Testis (tissue), 3 donors: ENCODE data around the gene MYMX. TPM values are rescaled to one million over a fixed set of nuclear protein-coding genes. Genes with fewer than 3 reads are reported as not detected.
"Not testable (repeated sequence)": the region's sequence is repeated elsewhere in the genome, so short reads cannot be mapped to it uniquely, and the experiment has no call there.

ENCODE experiments used
- DNase-seq: peaks from one replicate; pipeline ENCODE4 v3.0.0-alpha.2; 2019
- H3K27ac ChIP-seq, 2 donors: fragments of 200-600 bp; sonication (generic); one replicate each; pipeline ENCODE4 v1.5.1; 2019
- H3K27me3 ChIP-seq: fragments of 200-600 bp; sonication (generic); one replicate; pipeline ENCODE4 v1.5.1; 2019
- H3K36me3 ChIP-seq: fragments of 200-600 bp; sonication (generic); one replicate; pipeline ENCODE4 v1.5.1; 2017; ENCODE audit warnings: low read depth; ENCODE audit errors: missing control alignments
- H3K4me1 ChIP-seq: fragments of 200-600 bp; sonication (generic); one replicate; pipeline ENCODE4 v1.5.1; 2019
- H3K4me3 ChIP-seq, 2 donors: fragments of 200-600 bp; sonication (generic); one replicate each; pipeline ENCODE4 v1.5.1; 2017 to 2019
- H3K9me3 ChIP-seq: fragments of 200-600 bp; sonication (generic); one replicate; pipeline ENCODE4 v1.5.1; 2017
- POLR2A ChIP-seq: fragments of 450-650 bp; IDR thresholded peaks from one replicate; pipeline ENCODE4 v1.6.1; 2017; ENCODE audit warnings: antibody characterized with exemption, mild to moderate bottlenecking, moderate library complexity
- WGBS, 2 donors: methylation state at CpG; one replicate each; pipeline ENCODE4 v1.1.5; 2018; 5-methylcytosine and 5-hydroxymethylcytosine counted together
- intact Hi-C: fragments of 100-400 bp; cut with DNase I; formaldehyde crosslinking; loops from one replicate; pipeline ENCODE4 v1.15.1; 2023; ENCODE audit warnings: low total_unique reads
- polyA plus RNA-seq: library from polyadenylated mRNA; stranded (reverse); fragments of 350-450 nt; fragmentation: Illumina TruSeq; extraction: RNeasy Lipid Tissue Mini Kit (QIAGEN cat#74804); gene quantifications from one replicate; pipeline ENCODE4 v1.2.3, GENCODE V29; 2014; ENCODE audit warnings: low read depth, low replicate concordance; ENCODE audit not compliant: insufficient read depth
- total RNA-seq, 2 donors: library from RNA; depleted of rRNA; stranded (reverse); fragments of >200 nt; gene quantifications; one replicate each; pipeline ENCODE4 v1.2.3, GENCODE V29; 2016
- TF ChIP-seq, protein P1 (sequence below), 3 experiments: fragments of 450-650 bp in 2 of 3; fragments of 200-600 bp in 1 of 3; sonication (generic) in 1 of 3; IDR thresholded peaks; one replicate each; pipeline ENCODE4 v1.5.1; 2016 to 2019; ENCODE audit warnings: antibody characterized with exemption in 3 of 3, mild to moderate bottlenecking in 2 of 3, moderate library complexity in 1 of 3

MYMX gene
- total and polyA plus RNA-seq, 3 donors from 2014 or later: 0.73 to 0.87 TPM; not detected in 1

DNA sequence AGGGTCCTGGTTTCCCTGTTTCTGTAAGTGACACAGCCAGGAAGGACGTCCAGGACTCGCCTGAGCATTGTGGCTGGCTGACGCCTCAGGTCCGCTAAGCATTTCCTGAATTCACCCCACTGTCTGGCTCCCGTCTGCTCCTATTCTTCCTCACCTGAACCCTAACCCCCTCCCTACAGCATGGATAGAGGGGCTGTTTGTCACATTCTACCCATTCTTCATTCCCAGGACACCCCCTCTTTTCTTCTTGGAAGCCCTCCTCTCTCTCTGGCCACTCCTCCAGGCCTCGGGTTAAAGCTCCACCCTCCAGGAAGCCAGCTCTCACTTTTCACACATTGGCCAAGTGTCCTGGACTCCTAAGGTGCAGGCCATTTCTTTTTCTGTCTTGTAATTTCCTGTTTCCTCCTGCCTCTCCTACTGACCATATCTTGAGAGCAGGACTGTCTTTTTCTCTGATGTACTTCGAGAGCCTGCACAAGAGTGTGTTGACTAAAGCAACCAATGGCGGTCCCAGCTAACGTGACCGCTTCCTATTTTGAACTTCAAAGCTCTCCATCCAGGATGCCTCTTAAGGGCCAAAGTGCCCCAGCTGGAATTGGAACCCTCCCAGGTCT lies 24.2 kb upstream of the MYMX start:
- Histone ChIP-seq H3K4me1 (no peaks in the 10 kb centered on the region), H3K27me3 (no peaks in the 10 kb centered on the region), H3K9me3 (no peaks in the 10 kb centered on the region), H3K36me3 (no peaks in the 10 kb centered on the region), H3K27ac (no peak overlapping the region), H3K4me3 (no peak overlapping the region)
- no peak for TF ChIP-seq POLR2A
- TF ChIP-seq, protein P1, sequence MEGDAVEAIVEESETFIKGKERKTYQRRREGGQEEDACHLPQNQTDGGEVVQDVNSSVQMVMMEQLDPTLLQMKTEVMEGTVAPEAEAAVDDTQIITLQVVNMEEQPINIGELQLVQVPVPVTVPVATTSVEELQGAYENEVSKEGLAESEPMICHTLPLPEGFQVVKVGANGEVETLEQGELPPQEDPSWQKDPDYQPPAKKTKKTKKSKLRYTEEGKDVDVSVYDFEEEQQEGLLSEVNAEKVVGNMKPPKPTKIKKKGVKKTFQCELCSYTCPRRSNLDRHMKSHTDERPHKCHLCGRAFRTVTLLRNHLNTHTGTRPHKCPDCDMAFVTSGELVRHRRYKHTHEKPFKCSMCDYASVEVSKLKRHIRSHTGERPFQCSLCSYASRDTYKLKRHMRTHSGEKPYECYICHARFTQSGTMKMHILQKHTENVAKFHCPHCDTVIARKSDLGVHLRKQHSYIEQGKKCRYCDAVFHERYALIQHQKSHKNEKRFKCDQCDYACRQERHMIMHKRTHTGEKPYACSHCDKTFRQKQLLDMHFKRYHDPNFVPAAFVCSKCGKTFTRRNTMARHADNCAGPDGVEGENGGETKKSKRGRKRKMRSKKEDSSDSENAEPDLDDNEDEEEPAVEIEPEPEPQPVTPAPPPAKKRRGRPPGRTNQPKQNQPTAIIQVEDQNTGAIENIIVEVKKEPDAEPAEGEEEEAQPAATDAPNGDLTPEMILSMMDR (IDR thresholded peaks at IDR 0.05): no peak
- no peak for DNase-seq
- WGBS, 2 donors: 66 to 75% methylated on average over 10 of the region's 10 CpGs
- intact Hi-C loops: no loop called here

DNA sequence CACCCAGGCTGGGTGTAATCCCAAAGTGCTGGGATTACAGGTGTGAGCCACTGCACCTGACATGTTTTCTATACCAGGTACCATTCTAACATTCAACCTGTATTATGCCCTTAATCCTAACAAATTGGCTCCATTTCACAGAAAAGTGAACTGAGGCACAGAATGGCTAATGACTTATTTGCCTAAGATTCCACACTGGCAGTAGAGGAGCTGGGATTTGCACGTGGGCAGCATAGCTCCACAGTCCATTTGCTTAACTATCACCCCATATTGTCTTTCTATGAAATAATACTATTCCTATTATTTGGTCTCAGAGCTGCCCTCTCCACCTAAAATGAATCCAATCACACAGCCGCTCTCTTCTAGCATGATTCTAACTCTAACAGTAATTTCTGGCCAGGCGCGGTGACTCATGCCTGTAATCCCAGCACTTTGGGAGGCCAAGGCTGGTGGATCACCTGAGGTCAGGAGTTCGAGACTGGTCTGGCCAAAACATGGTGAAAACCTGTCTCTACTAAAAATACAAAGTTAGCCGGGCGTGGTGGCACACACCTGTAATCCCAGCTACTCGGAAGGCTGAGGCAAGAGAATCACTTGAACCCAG lies 23.3 kb upstream of the MYMX start:
- Histone ChIP-seq H3K27me3 (no peaks in the 10 kb centered on the region), H3K4me3 (no peak overlapping the region), H3K27ac (no peak overlapping the region), H3K36me3 (no peaks in the 10 kb centered on the region), H3K9me3 (no peaks in the 10 kb centered on the region), H3K4me1 (no peaks in the 10 kb centered on the region)
- intact Hi-C loops: no loop called here
- 88 to 90% methylated on average over 8 of the region's 8 CpGs for WGBS, 2 donors
- TF ChIP-seq, protein P1 (IDR thresholded peaks at IDR 0.05): no peak
- no peak for TF ChIP-seq POLR2A
- DNase-seq: no peak

DNA sequence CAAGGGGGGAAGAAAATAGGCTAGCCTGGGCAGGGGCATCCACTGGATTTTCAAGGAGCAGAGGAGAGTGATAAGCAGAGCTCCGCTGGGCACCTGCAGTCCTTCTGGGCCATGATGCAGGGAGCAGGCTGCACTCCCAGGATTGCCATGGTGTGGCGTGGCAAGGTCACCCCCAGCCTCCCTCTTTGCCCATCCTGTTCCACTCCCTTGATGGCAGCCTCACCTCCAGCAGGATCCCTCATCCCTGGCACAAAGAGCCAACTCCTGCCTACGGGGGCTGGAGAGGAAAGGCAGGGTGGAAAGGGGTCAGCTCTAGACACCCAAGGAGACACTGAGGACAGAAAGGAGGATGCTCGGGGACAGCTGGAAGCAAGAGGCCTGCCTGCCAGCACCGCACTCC lies 22.4 kb upstream of the MYMX start:
- H3K9me3 ChIP-seq: no peaks in the 10 kb centered on the region
- TF ChIP-seq, protein P1 (IDR thresholded peaks at IDR 0.05): no peak
- TF ChIP-seq POLR2A: no peak
- H3K27ac ChIP-seq: no peak overlapping the region
- H3K4me3 ChIP-seq: no peak overlapping the region
- 84 to 99% methylated on average over 5 of the region's 5 CpGs for WGBS, 2 donors
- H3K36me3 ChIP-seq: no peaks in the 10 kb centered on the region
- no peaks in the 10 kb centered on the region for H3K4me1 ChIP-seq
- DNase-seq: no peak
- intact Hi-C loops: no loop called here
- H3K27me3 ChIP-seq: no peaks in the 10 kb centered on the region

DNA sequence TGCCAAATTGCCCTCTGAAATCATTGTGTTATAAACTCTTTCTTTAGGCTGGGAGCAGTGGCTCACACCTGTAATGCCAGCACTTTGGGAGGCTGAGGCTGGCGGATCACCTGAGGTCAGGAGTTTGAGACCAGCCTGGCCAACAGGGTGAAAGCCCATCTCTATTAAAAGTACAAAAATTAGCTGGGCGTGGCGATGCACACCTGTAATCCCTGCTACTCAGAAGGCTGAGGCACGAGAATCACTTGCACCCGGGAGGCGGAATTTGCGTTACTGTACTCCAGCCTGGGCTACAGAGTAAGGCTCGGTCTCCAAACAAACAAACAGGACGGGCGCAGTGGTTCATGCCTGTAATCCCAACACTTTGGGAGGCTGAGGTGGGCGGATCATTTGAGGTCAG lies 20.4 kb upstream of the MYMX start:
- intact Hi-C loops, H3K9me3 ChIP-seq, H3K27me3 ChIP-seq, H3K27ac ChIP-seq, H3K4me3 ChIP-seq, H3K36me3 ChIP-seq, DNase-seq, H3K4me1 ChIP-seq: not testable (repeated sequence)
- whole genome bisulfite sequencing, 2 donors: 96 to 98% methylated on average over 11 of the region's 11 CpGs

DNA sequence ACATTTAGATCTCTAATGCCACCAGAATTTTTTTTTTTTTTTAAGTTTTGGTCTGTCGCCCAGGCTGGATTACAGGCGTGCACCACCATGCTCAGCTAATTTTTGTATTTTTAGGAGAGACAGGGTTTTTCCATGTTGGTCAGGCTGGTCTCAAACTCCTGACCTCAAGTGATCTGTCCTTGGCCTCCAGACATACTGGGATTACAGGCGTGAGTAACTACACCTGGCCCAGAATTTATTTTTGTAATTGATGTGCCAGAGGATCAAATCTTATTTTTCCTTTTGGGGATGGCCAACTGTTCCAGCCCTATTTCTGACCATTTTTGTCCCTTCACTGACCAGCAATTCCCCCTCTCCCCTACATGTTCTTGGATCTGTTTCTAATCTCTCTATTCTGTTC lies 18.0 kb upstream of the MYMX start:
- WGBS, 2 donors: 78 to 82% methylated on average over 3 of the region's 3 CpGs
- Histone ChIP-seq H3K36me3 (no peaks in the 10 kb centered on the region), H3K9me3 (no peaks in the 10 kb centered on the region), H3K4me3 (no peak overlapping the region), H3K4me1 (peaks cover 11% of the 10 kb centered on the region), H3K27me3 (no peaks in the 10 kb centered on the region), H3K27ac (no peak overlapping the region)
- intact Hi-C loops: no loop called here
- DNase-seq: no peak
- TF ChIP-seq, protein P1 (IDR thresholded peaks at IDR 0.05): no peak
- TF ChIP-seq POLR2A: no peak
